HEK293 (cell line): ENCODE measurements around the gene RMC1.

ENCODE experiments used
- GLI2 ChIP-seq: fragments of 450-650 bp; formaldehyde crosslinking; IDR thresholded peaks from 2 replicates; pipeline ENCODE4; 2017; ENCODE audit warnings: missing biosample characterization, missing genetic modification characterization, low read depth, borderline replicate concordance
- KLF10 ChIP-seq: fragments of 450-650 bp; IDR thresholded peaks from 2 replicates; pipeline ENCODE4 v1.5.1; 2018; ENCODE audit warnings: missing biosample characterization, mild to moderate bottlenecking, missing genetic modification characterization
- SCRT2 ChIP-seq: fragments of 450-650 bp; formaldehyde crosslinking; IDR thresholded peaks from 2 replicates; pipeline ENCODE4 v1.5.1; 2016; ENCODE audit warnings: missing biosample characterization, missing genetic modification characterization
- TSHZ1 ChIP-seq: fragments of 450-650 bp; formaldehyde crosslinking; IDR thresholded peaks from 2 replicates; pipeline ENCODE4 v1.5.1; 2016; ENCODE audit warnings: missing biosample characterization, missing genetic modification characterization, borderline replicate concordance
- ZBTB44 ChIP-seq: fragments of 450-650 bp; IDR thresholded peaks from 2 replicates; pipeline ENCODE4 v1.5.1; 2018; ENCODE audit warnings: missing biosample characterization, mild to moderate bottlenecking, missing genetic modification characterization
- ZFP41 ChIP-seq: fragments of 450-650 bp; formaldehyde crosslinking; IDR thresholded peaks from 2 replicates; pipeline ENCODE4 v1.5.1; 2016; ENCODE audit warnings: missing biosample characterization, missing genetic modification characterization, borderline replicate concordance
- ZFP69B ChIP-seq: fragments of 450-650 bp; formaldehyde crosslinking; IDR thresholded peaks from 2 replicates; pipeline ENCODE4 v1.5.1; 2016; ENCODE audit warnings: missing biosample characterization, missing genetic modification characterization
- ZNF121 ChIP-seq: fragments of 450-650 bp; formaldehyde crosslinking; IDR thresholded peaks from 2 replicates; pipeline ENCODE4 v1.5.1; 2016; ENCODE audit warnings: missing biosample characterization, missing genetic modification characterization
- ZNF138 ChIP-seq: fragments of 450-650 bp; formaldehyde crosslinking; IDR thresholded peaks from 2 replicates; pipeline ENCODE4 v1.5.1; 2016; ENCODE audit warnings: missing biosample characterization, missing genetic modification characterization, borderline replicate concordance
- ZNF157 ChIP-seq: fragments of 450-650 bp; formaldehyde crosslinking; IDR thresholded peaks from 2 replicates; pipeline ENCODE4 v1.5.1; 2016; ENCODE audit warnings: missing biosample characterization, missing genetic modification characterization
- ZNF280D ChIP-seq: fragments of 450-650 bp; formaldehyde crosslinking; IDR thresholded peaks from 2 replicates; pipeline ENCODE4 v1.5.1; 2016; ENCODE audit warnings: missing biosample characterization, missing genetic modification characterization
- ZNF324 ChIP-seq: fragments of 450-650 bp; formaldehyde crosslinking; IDR thresholded peaks from 2 replicates; pipeline ENCODE4 v1.5.1; 2016; ENCODE audit warnings: missing biosample characterization, missing genetic modification characterization
- ZNF544 ChIP-seq: fragments of 450-650 bp; formaldehyde crosslinking; IDR thresholded peaks from 2 replicates; pipeline ENCODE4 v1.5.0; 2017; ENCODE audit warnings: missing biosample characterization, missing genetic modification characterization
- ZNF571 ChIP-seq: fragments of 450-650 bp; formaldehyde crosslinking; IDR thresholded peaks from 2 replicates; pipeline ENCODE4 v1.5.0; 2017; ENCODE audit warnings: missing biosample characterization, missing genetic modification characterization
- ZNF621 ChIP-seq: fragments of 450-650 bp; formaldehyde crosslinking; IDR thresholded peaks from 2 replicates; pipeline ENCODE4 v1.5.1; 2017; ENCODE audit warnings: missing biosample characterization, missing genetic modification characterization
- ZNF623 ChIP-seq: fragments of 450-650 bp; formaldehyde crosslinking; IDR thresholded peaks from 2 replicates; pipeline ENCODE4 v1.5.1; 2016; ENCODE audit warnings: missing biosample characterization, missing genetic modification characterization
- ZNF658 ChIP-seq: fragments of 450-650 bp; formaldehyde crosslinking; IDR thresholded peaks from 2 replicates; pipeline ENCODE4; 2016; ENCODE audit warnings: missing biosample characterization, missing genetic modification characterization
- ZNF677 ChIP-seq: fragments of 450-650 bp; IDR thresholded peaks from 2 replicates; pipeline ENCODE4 v1.5.0; 2018; ENCODE audit warnings: missing biosample characterization, mild to moderate bottlenecking, missing genetic modification characterization, moderate library complexity
- TF ChIP-seq, protein P1 (sequence below): sonication (generic); formaldehyde crosslinking; IDR thresholded peaks from 2 replicates; pipeline ENCODE4 v1.8.1; 2022; ENCODE audit warnings: mild to moderate bottlenecking, moderate library complexity, missing genetic modification reagents
- TF ChIP-seq, protein P2 (sequence below): fragments of 450-650 bp; formaldehyde crosslinking; IDR thresholded peaks from 2 replicates; pipeline ENCODE4 v1.5.1; 2016; ENCODE audit warnings: missing biosample characterization, missing genetic modification characterization, low read depth
- TF ChIP-seq, protein P3 (sequence below): fragments of 450-650 bp; formaldehyde crosslinking; IDR thresholded peaks from 2 replicates; pipeline ENCODE4 v1.5.1; 2016; ENCODE audit warnings: missing biosample characterization, missing genetic modification characterization
- TF ChIP-seq, protein P4 (sequence below): fragments of 450-650 bp; formaldehyde crosslinking; IDR thresholded peaks from 2 replicates; pipeline ENCODE4 v1.5.1; 2016; ENCODE audit warnings: missing biosample characterization, missing genetic modification characterization

Gene RMC1

DNA sequence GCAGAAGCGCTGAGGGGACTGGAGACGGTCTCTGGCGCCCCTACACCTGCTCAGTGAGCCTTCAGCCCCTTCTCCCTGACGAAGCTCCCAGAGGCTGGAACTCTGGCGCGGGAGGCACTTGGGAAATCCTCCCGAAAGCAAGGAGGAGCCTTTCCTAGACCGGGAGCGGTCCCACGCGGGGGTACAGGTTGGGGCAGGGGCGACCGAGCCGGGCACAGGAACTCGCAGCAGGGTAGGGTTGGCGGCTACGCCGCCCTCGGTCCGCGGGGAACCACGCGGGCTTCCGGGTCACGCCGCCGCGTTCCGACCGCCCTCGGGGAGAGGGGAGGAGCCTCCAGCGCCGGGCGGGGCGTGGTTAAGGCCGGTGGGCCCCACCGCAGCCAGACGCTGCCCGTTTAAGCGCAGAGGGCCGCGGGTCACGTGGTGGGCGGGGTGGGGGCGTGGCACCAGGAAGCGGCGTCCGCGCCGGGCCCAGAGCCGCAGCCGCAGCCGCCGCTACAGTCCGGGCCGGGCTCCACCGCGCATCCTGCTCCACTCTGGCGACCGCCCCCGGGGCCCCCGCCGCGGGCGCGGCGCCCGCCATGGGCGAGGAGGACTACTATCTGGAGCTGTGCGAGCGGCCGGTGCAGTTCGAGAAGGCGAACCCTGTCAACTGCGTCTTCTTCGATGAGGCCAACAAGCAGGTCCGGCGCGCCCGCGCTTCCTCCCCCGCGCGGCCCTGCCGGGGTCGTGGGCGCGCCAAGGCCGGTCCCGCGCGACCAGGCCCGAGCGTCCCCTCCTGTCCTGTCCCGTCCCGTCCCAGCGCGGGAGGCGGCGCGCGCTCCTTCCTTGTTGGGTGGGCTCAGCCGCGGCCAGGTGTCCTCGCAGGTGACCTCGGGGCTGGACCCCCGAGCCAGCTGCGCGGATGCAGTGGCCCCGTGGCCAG, at the start of gene RMC1 (continued):
- TF ChIP-seq ZNF280D (no peak), ZNF658 (tag by site-specific recombination) (no peak), ZNF157 (tag by site-specific recombination) (no peak), ZNF138 (tag by site-specific recombination) (no peak), ZNF623 (tag by site-specific recombination) (no peak), TSHZ1 (no peak), ZNF621 (tag by site-specific recombination) (no peak), ZNF677 (no peak), ZNF121 (tag by site-specific recombination) (no peak), GLI2 (tag by site-specific recombination) (no peak), ZFP41 (tag by site-specific recombination) (no peak), ZFP69B (tag by site-specific recombination) (peak; percentile 100), KLF10 (peak; percentile 99), ZNF544 (no peak), ZNF324 (tag by site-specific recombination) (0 out of 2 replicates have a peak, but pooled peaks have one; percentile 38), ZBTB44 (tag by site-specific recombination) (no peak), ZNF571 (tag by site-specific recombination) (no peak), SCRT2 (no peak)
- TF ChIP-seq, protein P1, sequence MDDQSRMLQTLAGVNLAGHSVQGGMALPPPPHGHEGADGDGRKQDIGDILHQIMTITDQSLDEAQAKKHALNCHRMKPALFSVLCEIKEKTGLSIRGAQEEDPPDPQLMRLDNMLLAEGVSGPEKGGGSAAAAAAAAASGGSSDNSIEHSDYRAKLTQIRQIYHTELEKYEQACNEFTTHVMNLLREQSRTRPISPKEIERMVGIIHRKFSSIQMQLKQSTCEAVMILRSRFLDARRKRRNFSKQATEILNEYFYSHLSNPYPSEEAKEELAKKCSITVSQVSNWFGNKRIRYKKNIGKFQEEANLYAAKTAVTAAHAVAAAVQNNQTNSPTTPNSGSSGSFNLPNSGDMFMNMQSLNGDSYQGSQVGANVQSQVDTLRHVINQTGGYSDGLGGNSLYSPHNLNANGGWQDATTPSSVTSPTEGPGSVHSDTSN (CRISPR knock-in tag), result no peak
- TF ChIP-seq, protein P2, sequence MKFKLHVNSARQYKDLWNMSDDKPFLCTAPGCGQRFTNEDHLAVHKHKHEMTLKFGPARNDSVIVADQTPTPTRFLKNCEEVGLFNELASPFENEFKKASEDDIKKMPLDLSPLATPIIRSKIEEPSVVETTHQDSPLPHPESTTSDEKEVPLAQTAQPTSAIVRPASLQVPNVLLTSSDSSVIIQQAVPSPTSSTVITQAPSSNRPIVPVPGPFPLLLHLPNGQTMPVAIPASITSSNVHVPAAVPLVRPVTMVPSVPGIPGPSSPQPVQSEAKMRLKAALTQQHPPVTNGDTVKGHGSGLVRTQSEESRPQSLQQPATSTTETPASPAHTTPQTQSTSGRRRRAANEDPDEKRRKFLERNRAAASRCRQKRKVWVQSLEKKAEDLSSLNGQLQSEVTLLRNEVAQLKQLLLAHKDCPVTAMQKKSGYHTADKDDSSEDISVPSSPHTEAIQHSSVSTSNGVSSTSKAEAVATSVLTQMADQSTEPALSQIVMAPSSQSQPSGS (tag by site-specific recombination), result no peak
- TF ChIP-seq, protein P3, sequence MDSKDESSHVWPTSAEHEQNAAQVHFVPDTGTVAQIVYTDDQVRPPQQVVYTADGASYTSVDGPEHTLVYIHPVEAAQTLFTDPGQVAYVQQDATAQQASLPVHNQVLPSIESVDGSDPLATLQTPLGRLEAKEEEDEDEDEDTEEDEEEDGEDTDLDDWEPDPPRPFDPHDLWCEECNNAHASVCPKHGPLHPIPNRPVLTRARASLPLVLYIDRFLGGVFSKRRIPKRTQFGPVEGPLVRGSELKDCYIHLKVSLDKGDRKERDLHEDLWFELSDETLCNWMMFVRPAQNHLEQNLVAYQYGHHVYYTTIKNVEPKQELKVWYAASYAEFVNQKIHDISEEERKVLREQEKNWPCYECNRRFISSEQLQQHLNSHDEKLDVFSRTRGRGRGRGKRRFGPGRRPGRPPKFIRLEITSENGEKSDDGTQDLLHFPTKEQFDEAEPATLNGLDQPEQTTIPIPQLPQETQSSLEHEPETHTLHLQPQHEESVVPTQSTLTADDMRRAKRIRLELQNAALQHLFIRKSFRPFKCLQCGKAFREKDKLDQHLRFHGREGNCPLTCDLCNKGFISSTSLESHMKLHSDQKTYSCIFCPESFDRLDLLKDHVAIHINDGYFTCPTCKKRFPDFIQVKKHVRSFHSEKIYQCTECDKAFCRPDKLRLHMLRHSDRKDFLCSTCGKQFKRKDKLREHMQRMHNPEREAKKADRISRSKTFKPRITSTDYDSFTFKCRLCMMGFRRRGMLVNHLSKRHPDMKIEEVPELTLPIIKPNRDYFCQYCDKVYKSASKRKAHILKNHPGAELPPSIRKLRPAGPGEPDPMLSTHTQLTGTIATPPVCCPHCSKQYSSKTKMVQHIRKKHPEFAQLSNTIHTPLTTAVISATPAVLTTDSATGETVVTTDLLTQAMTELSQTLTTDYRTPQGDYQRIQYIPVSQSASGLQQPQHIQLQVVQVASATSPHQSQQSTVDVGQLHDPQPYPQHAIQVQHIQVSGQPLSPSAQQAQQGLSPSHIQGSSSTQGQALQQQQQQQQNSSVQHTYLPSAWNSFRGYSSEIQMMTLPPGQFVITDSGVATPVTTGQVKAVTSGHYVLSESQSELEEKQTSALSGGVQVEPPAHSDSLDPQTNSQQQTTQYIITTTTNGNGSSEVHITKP (tag by site-specific recombination), result peak; percentile 80
- TF ChIP-seq, protein P4, sequence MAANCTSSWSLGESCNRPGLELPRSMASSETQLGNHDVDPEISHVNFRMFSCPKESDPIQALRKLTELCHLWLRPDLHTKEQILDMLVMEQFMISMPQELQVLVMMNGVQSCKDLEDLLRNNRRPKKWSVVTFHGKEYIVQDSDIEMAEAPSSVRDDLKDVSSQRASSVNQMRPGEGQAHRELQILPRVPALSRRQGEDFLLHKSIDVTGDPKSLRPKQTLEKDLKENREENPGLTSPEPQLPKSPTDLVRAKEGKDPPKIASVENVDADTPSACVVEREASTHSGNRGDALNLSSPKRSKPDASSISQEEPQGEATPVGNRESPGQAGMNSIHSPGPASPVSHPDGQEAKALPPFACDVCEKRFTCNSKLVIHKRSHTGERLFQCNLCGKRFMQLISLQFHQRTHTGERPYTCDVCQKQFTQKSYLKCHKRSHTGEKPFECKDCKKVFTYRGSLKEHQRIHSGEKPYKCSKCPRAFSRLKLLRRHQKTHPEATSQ, result no peak
